Peyer's patch (tissue), 4 donors: ENCODE data around the gene SNRNP25. TPM values are rescaled to one million over a fixed set of nuclear protein-coding genes. Genes with fewer than 3 reads are reported as not detected.
A peak's percentile ranks its signal among the peaks of the same experiment; 100 is the strongest.

ENCODE experiments used
- DNase-seq, 3 donors: peaks; one replicate each; pipeline ENCODE4 v3.0.0-alpha.2; 2017 to 2019
- H3K27ac ChIP-seq, 4 donors: fragments of 200-600 bp; sonication (generic); one replicate each; pipeline ENCODE4 v1.5.1; 2016 to 2019
- H3K27me3 ChIP-seq, 2 donors: fragments of 200-600 bp; sonication (generic); one replicate each; pipeline ENCODE4 v1.5.1; 2019
- H3K36me3 ChIP-seq, 3 donors: fragments of 200-600 bp; sonication (generic); one replicate each; pipeline ENCODE4 v1.5.1; 2016 to 2019
- H3K4me1 ChIP-seq, 4 donors: fragments of 200-600 bp; sonication (generic); one replicate each; pipeline ENCODE4 v1.5.1; 2016 to 2019
- H3K4me3 ChIP-seq, 4 donors: fragments of 200-600 bp; sonication (generic); 1 replicate in 3 of 4; 2 replicates in 1 of 4; pipeline ENCODE4 v1.5.1; 2016 to 2019; ENCODE audit warnings: mild to moderate bottlenecking in 1 of 4
- H3K9me3 ChIP-seq, 4 donors: fragments of 200-600 bp; sonication (generic); one replicate each; pipeline ENCODE4 v1.5.1; 2016 to 2019; ENCODE audit warnings: mild to moderate bottlenecking in 1 of 4
- CTCF ChIP-seq, 6 experiments: fragments of 450-650 bp in 4 of 6; fragments of 200-600 bp in 2 of 6; sonication (generic) in 1 of 6; IDR thresholded peaks; one replicate each; pipeline ENCODE4 v1.5.1; 2017 to 2019; ENCODE audit warnings: antibody characterized with exemption in 6 of 6, mild to moderate bottlenecking in 3 of 6, moderate library complexity in 1 of 6
- POLR2A ChIP-seq, 2 donors: fragments of 450-650 bp; IDR thresholded peaks; one replicate each; pipeline ENCODE4 v1.5.1; 2017; ENCODE audit warnings: antibody characterized with exemption in 2 of 2, mild to moderate bottlenecking in 2 of 2, moderate library complexity in 2 of 2
- total RNA-seq, 4 donors: library from RNA; depleted of rRNA; stranded (reverse); fragments of >200 nt; gene quantifications; one replicate each; pipeline ENCODE4 v1.1.0, GENCODE V29; 2016

SNRNP25 gene
- total RNA-seq, 4 donors from 2014 or later: 8.7 to 17.6 (median 14.4) TPM

DNA sequence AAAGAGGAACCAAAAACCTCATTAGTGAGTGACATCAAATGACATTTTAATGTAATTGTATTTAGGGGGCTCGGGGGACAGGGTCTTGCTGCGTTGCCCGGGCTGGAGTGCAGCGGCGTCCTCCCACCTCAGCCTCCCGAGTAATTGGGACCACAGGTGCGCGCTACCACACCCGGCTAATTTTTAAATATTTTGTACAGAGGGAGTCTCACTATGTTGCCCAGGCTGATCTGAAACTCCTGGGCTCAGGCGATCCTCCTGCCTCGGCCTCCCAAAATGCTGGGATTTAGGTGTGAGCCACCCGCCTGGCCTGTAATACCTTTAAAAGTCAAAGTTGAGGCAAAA, 581 bp downstream of the SNRNP25 start:
- Histone ChIP-seq H3K27me3 (no peaks in the 10 kb centered on the region), H3K36me3 (peaks cover 0 to 43% (median 0%) of the 10 kb centered on the region in 3 donors), H3K9me3 (no peaks in the 10 kb centered on the region), H3K4me1 (peaks cover 0 to 8% (median 4%) of the 10 kb centered on the region in 4 donors), H3K27ac (peak overlapping the region in 3 of 4 donors; percentile 51 to 88 (median 64)), H3K4me3 (peak overlapping the region; percentile 53 to 87 (median 84))
- DNase-seq: no peak
- no peak for TF ChIP-seq CTCF (IDR thresholded peaks at IDR 0.05)

DNA sequence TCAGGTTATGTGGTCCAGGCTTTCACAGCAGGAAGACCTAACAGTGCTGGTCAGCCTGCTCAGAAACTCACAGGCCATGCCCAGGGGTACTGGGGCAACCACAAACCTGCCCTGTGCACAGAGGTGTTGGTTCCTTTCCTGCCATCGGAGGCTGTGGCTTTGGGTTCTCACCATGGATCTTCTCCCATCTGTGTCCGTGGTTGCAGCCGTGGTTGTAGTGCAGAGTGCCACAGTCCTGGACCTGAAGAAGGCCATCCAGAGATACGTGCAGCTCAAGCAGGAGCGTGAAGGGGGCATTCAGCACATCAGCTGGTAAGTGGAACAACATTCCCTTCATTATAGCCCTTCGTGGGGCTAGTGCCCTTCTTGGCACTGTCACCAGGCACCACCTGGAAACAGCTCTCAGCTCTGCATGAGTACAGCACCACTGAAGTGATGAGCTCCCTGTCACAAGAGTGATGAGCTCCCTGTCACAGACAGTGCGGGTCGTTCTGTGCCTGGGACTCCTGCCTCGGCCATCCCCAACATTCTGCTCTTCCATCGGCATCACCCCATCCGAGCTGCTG, 2.0 kb downstream of the SNRNP25 start:
- no peaks in the 10 kb centered on the region for H3K9me3 ChIP-seq
- TF ChIP-seq CTCF (IDR thresholded peaks at IDR 0.05) (no peak), POLR2A (IDR thresholded peaks at IDR 0.05) (no peak)
- peaks cover 0 to 53% (median 0%) of the 10 kb centered on the region in 3 donors for H3K36me3 ChIP-seq
- H3K4me1 ChIP-seq: peaks cover 0 to 8% (median 4%) of the 10 kb centered on the region in 4 donors
- no peak for DNase-seq
- no peaks in the 10 kb centered on the region for H3K27me3 ChIP-seq
- H3K27ac ChIP-seq: no peak overlapping the region
- H3K4me3 ChIP-seq: no peak overlapping the region

GRCh38 chr16:56231-56927, 2.8 kb downstream of the SNRNP25 start:
- Histone ChIP-seq H3K36me3 (peaks cover 0 to 61% (median 0%) of the 10 kb centered on the region in 3 donors), H3K4me1 (peaks cover 0 to 8% (median 4%) of the 10 kb centered on the region in 4 donors), H3K9me3 (no peaks in the 10 kb centered on the region), H3K27me3 (no peaks in the 10 kb centered on the region), H3K4me3 (no peak overlapping the region), H3K27ac (no peak overlapping the region)
- TF ChIP-seq CTCF (IDR thresholded peaks at IDR 0.05) (no peak), POLR2A (IDR thresholded peaks at IDR 0.05) (no peak)
- no peak for DNase-seq

DNA sequence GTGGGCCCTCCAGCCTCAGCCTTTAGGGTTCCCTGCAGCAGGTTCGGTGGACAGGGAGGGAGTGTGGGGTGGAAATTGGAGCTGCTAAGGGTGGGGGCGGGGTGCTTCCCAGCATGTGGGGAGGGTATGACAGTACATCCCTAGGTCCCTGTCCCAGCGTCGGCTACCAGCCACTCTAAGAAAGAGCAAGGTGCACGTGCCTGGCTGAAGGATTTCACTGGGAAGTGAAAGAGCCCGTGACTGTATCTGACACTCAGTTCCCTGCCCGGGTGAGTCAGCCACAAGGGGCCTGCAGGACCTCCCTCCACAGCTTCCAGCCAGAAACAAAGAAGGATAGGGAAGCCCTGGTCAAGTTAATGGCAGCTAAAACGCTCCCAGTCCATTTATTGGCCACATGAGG, 4.1 kb downstream of the SNRNP25 start:
- no peak overlapping the region for H3K27ac ChIP-seq
- peaks cover 0 to 74% (median 0%) of the 10 kb centered on the region in 3 donors for H3K36me3 ChIP-seq
- H3K9me3 ChIP-seq: no peaks in the 10 kb centered on the region
- TF ChIP-seq CTCF (IDR thresholded peaks at IDR 0.05): no peak
- no peak for TF ChIP-seq POLR2A (IDR thresholded peaks at IDR 0.05)
- no peaks in the 10 kb centered on the region for H3K27me3 ChIP-seq
- no peak for DNase-seq
- peaks cover 0 to 8% (median 4%) of the 10 kb centered on the region in 4 donors for H3K4me1 ChIP-seq
- no peak overlapping the region for H3K4me3 ChIP-seq

DNA sequence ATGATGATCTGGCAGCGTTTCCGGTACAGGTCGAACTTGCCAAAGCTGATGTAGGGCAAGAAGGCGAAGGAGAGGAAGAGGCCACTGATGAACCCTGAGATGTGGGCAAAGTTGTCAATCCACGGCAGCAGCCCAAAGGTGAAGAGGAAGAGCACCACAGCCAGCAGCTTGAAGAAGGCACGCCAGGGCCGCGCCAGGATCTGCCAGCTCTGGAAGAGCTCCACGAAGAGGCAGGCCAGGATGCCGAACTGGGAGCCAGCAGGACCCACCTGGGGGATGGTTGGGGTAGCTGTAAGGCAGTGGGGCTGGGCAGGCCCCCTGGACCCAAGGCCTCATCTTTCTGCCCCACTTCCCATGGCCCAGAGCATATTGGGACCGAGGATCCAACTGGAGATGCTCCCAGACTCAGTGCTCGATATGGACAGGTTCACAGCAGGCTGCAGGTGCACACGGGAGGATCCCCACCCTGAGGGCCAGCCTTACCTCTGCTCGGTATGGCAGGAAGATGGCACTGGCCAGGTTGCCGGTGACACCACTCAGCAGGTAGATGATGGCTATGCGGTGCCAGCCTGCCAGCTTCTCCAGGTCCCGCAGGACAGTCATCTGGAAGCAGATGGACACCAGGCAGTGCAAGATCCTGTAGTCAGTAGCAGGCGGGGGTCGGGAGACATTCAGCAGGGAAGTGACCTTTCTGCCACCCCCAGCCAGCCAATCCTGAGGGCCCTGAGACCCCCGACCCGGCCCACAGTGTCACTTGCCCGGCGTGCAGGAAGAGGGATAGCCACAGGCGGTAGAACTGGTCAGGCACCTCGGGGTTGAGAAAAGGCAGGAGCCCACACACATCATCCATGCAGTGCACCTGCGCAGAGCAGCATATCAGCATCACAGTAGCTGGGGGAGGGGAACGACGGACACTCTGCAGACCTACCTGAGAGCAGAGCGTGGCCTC, 5.1 kb downstream of the SNRNP25 start:
- no peaks in the 10 kb centered on the region for H3K27me3 ChIP-seq
- H3K9me3 ChIP-seq: no peaks in the 10 kb centered on the region
- TF ChIP-seq POLR2A (IDR thresholded peaks at IDR 0.05): no peak
- TF ChIP-seq CTCF (IDR thresholded peaks at IDR 0.05): no peak
- no peak overlapping the region for H3K27ac ChIP-seq
- H3K36me3 ChIP-seq: peaks cover 0 to 81% (median 0%) of the 10 kb centered on the region in 3 donors
- DNase-seq: no peak
- H3K4me3 ChIP-seq: no peak overlapping the region
- H3K4me1 ChIP-seq: peaks cover 0 to 8% (median 4%) of the 10 kb centered on the region in 4 donors
